Upper lobe of left lung (tissue), 6 donors: ENCODE measurements around the gene TCERG1L. TPM values are rescaled to one million over a fixed set of nuclear protein-coding genes. Genes with fewer than 3 reads are reported as not detected.

Source experiments
- ATAC-seq, 2 donors: fragments of 200-7000 bp; cut with Tn5 transposase; one replicate each; pipeline ENCODE4 v1.9.1; 2022; ENCODE audit warnings: mild to moderate bottlenecking in 2 of 2, moderate library complexity in 2 of 2; ENCODE audit not compliant: low FRiP score in 2 of 2
- DNase-seq, 2 donors: peaks; one replicate each; pipeline ENCODE4 v3.0.0-alpha.2; 2019 to 2020
- H3K27ac ChIP-seq, 4 donors: fragments of 200-600 bp; sonication (generic); one replicate each; pipeline ENCODE4 v1.5.1; 2016 to 2019
- H3K27me3 ChIP-seq, 4 donors: fragments of 200-600 bp; sonication (generic); one replicate each; pipeline ENCODE4 v1.5.1; 2017 to 2019
- H3K36me3 ChIP-seq, 4 donors: fragments of 200-600 bp; sonication (generic); one replicate each; pipeline ENCODE4 v1.5.1; 2016 to 2019
- H3K4me1 ChIP-seq, 4 donors: fragments of 200-600 bp; sonication (generic); one replicate each; pipeline ENCODE4 v1.5.1; 2018 to 2019
- H3K4me3 ChIP-seq, 4 donors: fragments of 200-600 bp; sonication (generic); one replicate each; pipeline ENCODE4 v1.5.1; 2017 to 2019; ENCODE audit warnings: mild to moderate bottlenecking in 2 of 4, moderate library complexity in 1 of 4
- H3K9me3 ChIP-seq, 4 donors: fragments of 200-600 bp; sonication (generic); one replicate each; pipeline ENCODE4 v1.5.1; 2018 to 2019
- CTCF ChIP-seq, 6 experiments: fragments of 450-650 bp in 4 of 6; fragments of 200-600 bp in 2 of 6; sonication (generic) in 2 of 6; IDR thresholded peaks; one replicate each; pipeline ENCODE4 v1.5.1; 2016 to 2019; ENCODE audit warnings: antibody characterized with exemption in 6 of 6
- EP300 ChIP-seq, 4 donors: sonication (generic); formaldehyde crosslinking; IDR thresholded peaks; one replicate each; pipeline ENCODE4 v1.5.1; 2017; ENCODE audit warnings: antibody characterized with exemption in 4 of 4, control low read depth in 2 of 4
- POLR2A ChIP-seq, 4 donors: fragments of 450-650 bp; IDR thresholded peaks; one replicate each; pipeline ENCODE4 v1.5.1; 2016 to 2017; ENCODE audit warnings: antibody characterized with exemption in 4 of 4, mild to moderate bottlenecking in 2 of 4
- POLR2AphosphoS5 ChIP-seq, 2 donors: sonication (generic); formaldehyde crosslinking; IDR thresholded peaks; one replicate each; pipeline ENCODE4 v1.5.1; 2017; ENCODE audit warnings: antibody characterized with exemption in 2 of 2
- WGBS, 2 donors: methylation state at CpG; one replicate each; pipeline ENCODE4 v1.1.5; 2017 to 2018; 5-methylcytosine and 5-hydroxymethylcytosine counted together
- total RNA-seq, 6 donors: library from RNA; depleted of rRNA in 4 of 6; stranded (reverse); fragments of >200 nt in 4 of 6; gene quantifications; one replicate each; pipeline versions ENCODE4 v1.1.0 to v1.2.1, GENCODE V29; 2016 to 2021
- donor health status: DM: no; HTN: no; CAD: no; lungs with moderate emphysema.
- donor health status: DM: no; HTN: yes; CAD: no; lungs with severe emphysema.

Gene TCERG1L
- total RNA-seq, 6 donors from 2014 or later: 0.10 TPM; not detected in 5

DNA sequence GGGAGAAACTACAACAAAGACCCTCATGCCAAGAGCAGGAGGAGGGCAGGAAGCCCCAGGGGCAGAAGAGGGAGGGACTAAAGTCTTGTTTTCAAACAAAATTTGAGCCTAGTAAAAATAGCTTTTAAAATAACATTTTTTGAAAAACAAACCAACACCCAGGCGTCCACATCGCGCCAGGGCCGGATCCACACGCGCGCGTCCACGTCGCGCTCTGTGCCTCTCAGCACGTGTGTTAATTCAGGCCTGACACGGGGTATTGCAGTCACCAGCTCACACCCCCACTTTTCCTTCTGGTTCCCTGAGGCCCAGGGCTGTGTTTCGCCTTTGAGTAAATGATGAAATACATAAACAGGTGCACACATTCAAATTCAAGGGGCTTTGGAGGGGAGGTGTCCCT is 196.2 kb downstream of the TCERG1L start:
- Histone ChIP-seq H3K9me3 (no peaks in the 10 kb centered on the region), H3K27ac (no peak overlapping the region), H3K36me3 (no peaks in the 10 kb centered on the region), H3K4me3 (no peak overlapping the region), H3K4me1 (no peaks in the 10 kb centered on the region), H3K27me3 (no peaks in the 10 kb centered on the region)
- TF ChIP-seq POLR2A (IDR thresholded peaks at IDR 0.05) (no peak), POLR2AphosphoS5 (IDR thresholded peaks at IDR 0.05) (no peak), EP300 (IDR thresholded peaks at IDR 0.05) (no peak), CTCF (IDR thresholded peaks at IDR 0.05) (no peak)
- ATAC-seq (no peak), DNase-seq (no peak)
- 86 to 94% methylated on average over 14 of the region's 14 CpGs for WGBS, 2 donors

DNA sequence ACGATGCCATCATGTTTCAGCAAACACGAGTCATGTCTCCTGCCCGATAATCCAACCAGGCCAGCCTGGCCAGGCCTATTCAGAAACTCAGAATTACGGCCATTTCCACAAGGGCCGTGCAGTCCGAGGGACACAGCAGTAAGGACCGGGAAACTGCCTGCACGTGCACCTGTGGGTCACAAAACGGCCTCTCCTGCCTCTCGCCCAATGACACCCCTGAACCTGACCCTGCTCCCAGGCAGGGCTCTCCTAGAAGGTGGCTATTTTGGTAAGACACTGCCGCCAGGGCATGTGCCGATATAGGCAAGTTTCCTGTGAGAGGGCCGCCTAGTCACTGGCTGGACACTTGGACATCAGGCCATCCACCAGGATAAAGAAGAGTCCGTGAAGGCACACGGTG is 196.7 kb downstream of the TCERG1L start:
- Histone ChIP-seq H3K4me1 (no peaks in the 10 kb centered on the region), H3K36me3 (no peaks in the 10 kb centered on the region), H3K4me3 (no peak overlapping the region), H3K27me3 (no peaks in the 10 kb centered on the region), H3K9me3 (no peaks in the 10 kb centered on the region), H3K27ac (no peak overlapping the region)
- 87 to 90% methylated on average over 11 to 15 of the region's 15 CpGs for whole genome bisulfite sequencing, 2 donors
- no peak for DNase-seq
- ATAC-seq: no peak
- no peak for TF ChIP-seq EP300 (IDR thresholded peaks at IDR 0.05)
- TF ChIP-seq POLR2A (IDR thresholded peaks at IDR 0.05): no peak
- TF ChIP-seq POLR2AphosphoS5 (IDR thresholded peaks at IDR 0.05): no peak
- no peak for TF ChIP-seq CTCF (IDR thresholded peaks at IDR 0.05)

GRCh38 chr10:131113709-131114291 is 197.7 kb downstream of the TCERG1L start:
- no peaks in the 10 kb centered on the region for H3K4me1 ChIP-seq

DNA sequence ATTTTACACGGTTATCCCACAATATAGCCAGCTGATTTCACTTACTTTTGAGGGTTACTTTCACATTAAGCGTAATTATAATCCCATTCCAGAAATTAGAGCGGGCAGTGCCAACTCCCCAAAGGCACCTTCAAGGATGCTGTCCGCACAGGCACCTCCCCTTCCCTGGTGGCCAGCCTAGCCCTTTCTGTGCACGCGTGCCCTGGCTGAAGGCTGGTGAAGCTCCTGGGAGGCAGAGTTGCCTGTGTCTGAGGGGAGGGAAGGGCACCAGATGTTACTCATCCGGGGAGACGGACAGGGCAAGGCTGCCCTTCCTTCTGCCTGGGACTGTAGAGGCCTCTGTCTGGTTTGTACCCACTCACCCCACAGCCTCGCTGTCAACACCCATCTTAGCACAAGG is 198.4 kb downstream of the TCERG1L start:
- Histone ChIP-seq H3K27ac (no peak overlapping the region), H3K9me3 (peaks cover 0 to 5% (median 0%) of the 10 kb centered on the region in 4 donors), H3K27me3 (no peaks in the 10 kb centered on the region), H3K36me3 (no peaks in the 10 kb centered on the region), H3K4me3 (no peak overlapping the region), H3K4me1 (no peaks in the 10 kb centered on the region)
- whole genome bisulfite sequencing, 2 donors: 95 to 96% methylated on average over 3 to 9 of the region's 9 CpGs
- no peak for DNase-seq
- TF ChIP-seq POLR2A (IDR thresholded peaks at IDR 0.05) (no peak), POLR2AphosphoS5 (IDR thresholded peaks at IDR 0.05) (no peak), EP300 (IDR thresholded peaks at IDR 0.05) (no peak)
- no peak for ATAC-seq

More at GRCh38 chr10:131113709-131114291, 197.7 kb downstream of the TCERG1L start:
- ATAC-seq (no peak), DNase-seq (no peak)
- WGBS, 2 donors: 80 to 83% methylated on average over 6 of the region's 6 CpGs
- Histone ChIP-seq H3K4me3 (no peak overlapping the region), H3K27me3 (no peaks in the 10 kb centered on the region), H3K27ac (no peak overlapping the region), H3K36me3 (no peaks in the 10 kb centered on the region), H3K9me3 (no peaks in the 10 kb centered on the region)
- TF ChIP-seq EP300 (IDR thresholded peaks at IDR 0.05) (no peak), POLR2A (IDR thresholded peaks at IDR 0.05) (no peak), CTCF (IDR thresholded peaks at IDR 0.05) (no peak), POLR2AphosphoS5 (IDR thresholded peaks at IDR 0.05) (no peak)

DNA sequence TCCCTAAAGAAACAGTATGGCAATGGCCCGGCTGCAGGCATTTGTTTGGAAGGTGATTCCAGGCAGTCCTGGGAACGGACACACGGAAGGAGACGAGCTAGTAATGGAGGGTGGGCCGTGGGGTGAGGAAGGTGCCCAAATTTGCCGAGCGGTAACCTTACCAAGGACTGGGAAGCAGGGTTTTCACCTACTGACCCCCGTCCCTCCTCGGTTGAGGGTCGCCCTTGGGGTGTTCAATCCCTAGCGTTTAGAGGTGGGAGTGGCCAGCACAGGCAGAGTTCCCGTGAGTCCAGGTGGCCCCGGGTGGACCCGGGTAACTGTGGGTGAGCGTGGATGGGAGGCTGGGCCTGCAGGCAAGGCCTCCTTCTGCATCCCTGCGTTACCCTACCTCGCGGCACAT is 198.8 kb downstream of the TCERG1L start:
- Histone ChIP-seq H3K36me3 (no peaks in the 10 kb centered on the region), H3K27me3 (no peaks in the 10 kb centered on the region), H3K4me3 (no peak overlapping the region), H3K27ac (no peak overlapping the region), H3K9me3 (peaks cover 0 to 6% (median 0%) of the 10 kb centered on the region in 4 donors), H3K4me1 (no peaks in the 10 kb centered on the region)
- WGBS, 2 donors: 73 to 89% methylated on average over 5 to 18 of the region's 18 CpGs
- TF ChIP-seq CTCF (IDR thresholded peaks at IDR 0.05) (no peak), EP300 (IDR thresholded peaks at IDR 0.05) (no peak), POLR2A (IDR thresholded peaks at IDR 0.05) (no peak), POLR2AphosphoS5 (IDR thresholded peaks at IDR 0.05) (no peak)
- DNase-seq: no peak
- ATAC-seq: no peak
